Endothelial cell of umbilical vein (primary cell): ENCODE data around the gene TNFRSF1A. TPM values are rescaled to one million over a fixed set of nuclear protein-coding genes. Genes with fewer than 3 reads are reported as not detected.

Source experiments
- BruUV-seq: library from RNA; stranded (reverse); fragments of 400-500 nt; replicated peaks from 2 replicates; lab custom pipeline; 2021; lab: Mats Ljungman, UMichigan
- CTCF ChIA-PET: fragments of 300-600, 350-600 bp; sonication (Branson Sonifier 250); formaldehyde crosslinking; loops from one replicate; lab custom pipeline; 2021; ENCODE audit warnings: antibody characterized with exemption, inconsistent platforms; lab: Charles Lee
- POLR2A ChIA-PET: fragments of 300-600, 350-600 bp; sonication (Branson Sonifier 250); formaldehyde crosslinking; loops from one replicate; lab custom pipeline; 2021; ENCODE audit warnings: antibody characterized with exemption, inconsistent platforms; lab: Charles Lee
- DNase-seq: peaks from one replicate; pipeline ENCODE4 v3.0.0-alpha.2; 2011; ENCODE audit warnings: low read depth, low spot score
- FAIRE-seq: peaks from 2 replicates; lab custom pipeline; 2011; peaks lifted over from hg19 to GRCh38; lab: Jason Lieb, UNC
- H2AFZ ChIP-seq: 2 replicates; pipeline ENCODE4 v1.6.0; 2012; ENCODE audit warnings: low read depth, low read length, control low read depth, inconsistent platforms
- H3K27ac ChIP-seq: 2 replicates; pipeline ENCODE4 v1.5.1; 2011; ENCODE audit warnings: low read depth, mild to moderate bottlenecking, control low read depth, low read length, moderate library complexity; ENCODE audit not compliant: insufficient read depth
- H3K27me3 ChIP-seq, 2 experiments: 2 replicates each; pipeline versions ENCODE4 v1.6.0 to v1.6.1; 2011; ENCODE audit warnings: low read length in 2 of 2, mixed read lengths in 1 of 2; ENCODE audit not compliant: control insufficient read depth in 2 of 2, insufficient read depth in 2 of 2
- H3K36me3 ChIP-seq, 2 experiments: 2 replicates in 1 of 2; 3 replicates in 1 of 2; pipeline ENCODE4 v1.5.1; 2011; ENCODE audit warnings: low read length in 2 of 2, mild to moderate bottlenecking in 1 of 2, moderate library complexity in 1 of 2; ENCODE audit not compliant: control insufficient read depth in 2 of 2, insufficient read depth in 2 of 2; ENCODE audit errors: extremely low read depth in 1 of 2
- H3K4me1 ChIP-seq: 3 replicates; pipeline ENCODE4 v1.5.1; 2011; ENCODE audit warnings: mild to moderate bottlenecking, low read length; ENCODE audit not compliant: control insufficient read depth, insufficient read depth; ENCODE audit errors: extremely low read depth
- H3K4me2 ChIP-seq: 2 replicates; pipeline ENCODE4 v1.6.1; 2011; ENCODE audit warnings: low read length, control low read depth, mixed read lengths; ENCODE audit not compliant: insufficient read depth
- H3K4me3 ChIP-seq, 3 experiments: fragments of 200-600 bp in 1 of 3; sonication (generic), shearing (Covaris generic) in 1 of 3; replicated peaks in 1 of 3; 2 replicates each; pipeline ENCODE4 v1.5.1; 2011 to 2016; ENCODE audit warnings: control low read depth in 3 of 3, low read length in 3 of 3, mild to moderate bottlenecking in 2 of 3, inconsistent platforms in 1 of 3, low read depth in 1 of 3, moderate library complexity in 1 of 3; ENCODE audit not compliant: insufficient read depth in 1 of 3
- H3K79me2 ChIP-seq: 2 replicates; pipeline ENCODE4 v1.6.0; 2012; ENCODE audit warnings: low read length, inconsistent platforms; ENCODE audit not compliant: control insufficient read depth, insufficient read depth
- H3K9ac ChIP-seq: replicated peaks from 2 replicates; pipeline ENCODE3; 2011; ENCODE audit warnings: low read length, control low read depth; ENCODE audit not compliant: insufficient read depth; ENCODE audit errors: extremely low read depth
- H3K9me1 ChIP-seq: replicated peaks from 3 replicates; pipeline ENCODE4 v1.6.0; 2011; ENCODE audit warnings: mild to moderate bottlenecking, low read length; ENCODE audit not compliant: control insufficient read depth, insufficient read depth; ENCODE audit errors: extremely low read depth
- H3K9me3 ChIP-seq: replicated peaks from 2 replicates; pipeline ENCODE4 v1.5.1; 2012; ENCODE audit warnings: low read length, inconsistent platforms; ENCODE audit not compliant: control insufficient read depth, insufficient read depth
- H4K20me1 ChIP-seq: replicated peaks from 2 replicates; pipeline ENCODE3; 2011; ENCODE audit warnings: mild to moderate bottlenecking, low read length; ENCODE audit not compliant: control insufficient read depth, insufficient read depth; ENCODE audit errors: extremely low read depth
- CTCF ChIP-seq, 2 donors: IDR thresholded peaks; 1 replicate in 1 of 2; 2 replicates in 1 of 2; pipeline ENCODE4 v1.5.1; 2011; ENCODE audit warnings: low read length in 2 of 2, mild to moderate bottlenecking in 2 of 2, moderate library complexity in 2 of 2, control low read depth in 1 of 2, inconsistent platforms in 1 of 2, low read depth in 1 of 2; ENCODE audit not compliant: insufficient read depth in 1 of 2; ENCODE audit errors: extremely low read depth in 1 of 2
- EZH2 ChIP-seq: IDR thresholded peaks from 2 replicates; pipeline ENCODE4 v1.6.1; 2012; ENCODE audit warnings: borderline replicate concordance, low read depth, mild to moderate bottlenecking, moderate library complexity, low read length, inconsistent platforms; ENCODE audit not compliant: severe bottlenecking
- FOS ChIP-seq: IDR thresholded peaks from 2 replicates; pipeline ENCODE4 v1.6.1; 2011; ENCODE audit warnings: mild to moderate bottlenecking, low read length, moderate library complexity, borderline replicate concordance; ENCODE audit not compliant: insufficient read depth
- GATA2 ChIP-seq: IDR thresholded peaks from 2 replicates; pipeline ENCODE4 v1.7.0; 2011; ENCODE audit warnings: low read depth, mild to moderate bottlenecking, moderate library complexity, mixed read lengths, low read length; ENCODE audit not compliant: insufficient read length, insufficient read depth
- JUN ChIP-seq: IDR thresholded peaks from 2 replicates; pipeline ENCODE4 v1.6.1; 2011; ENCODE audit warnings: borderline replicate concordance, low read depth; ENCODE audit not compliant: insufficient read length, insufficient read depth
- MYC ChIP-seq: IDR thresholded peaks from one replicate; pipeline ENCODE4 v1.6.1; 2011; ENCODE audit warnings: mild to moderate bottlenecking, low read depth, low read length
- POLR2A ChIP-seq: IDR thresholded peaks from 2 replicates; pipeline ENCODE4 v1.6.1; 2012; ENCODE audit warnings: low read depth, mild to moderate bottlenecking, control low read depth, low read length
- POLR2AphosphoS5 ChIP-seq: IDR thresholded peaks from 2 replicates; pipeline ENCODE4 v1.6.1; 2012; ENCODE audit warnings: low read depth, mild to moderate bottlenecking, control low read depth, low read length, moderate library complexity; ENCODE audit not compliant: insufficient read depth
- dilution Hi-C: fragments of 300-500 bp; cut with MboI; formaldehyde crosslinking; loops from one replicate; pipeline ENCODE4 v1.15.0; 2019; ENCODE audit warnings: low sequenced_read_pairs; ENCODE audit not compliant: extremely low pct_ligation_motif_present
- intact Hi-C: fragments of 100-400 bp; cut with micrococcal nuclease; formaldehyde crosslinking; loops from one replicate; pipeline ENCODE4 v1.10.0; 2022
- polyA plus RNA-seq, 4 experiments: library from polyadenylated mRNA; depleted of rRNA in 3 of 4; stranded (reverse) in 3 of 4; unstranded in 1 of 4; fragments of >200 nt; gene quantifications; 2 replicates each; pipeline versions ENCODE4 v1.2.1 to v1.2.3, GENCODE V29; 2011 to 2012; ENCODE audit warnings: missing spikeins in 1 of 4
- total RNA-seq: library from RNA; stranded (reverse); gene quantifications from 2 replicates; pipeline ENCODE4 v1.2.3, GENCODE V29; 2021
- TF ChIP-seq, protein P1 (sequence below): IDR thresholded peaks from 2 replicates; pipeline ENCODE4 v1.6.1; 2011; ENCODE audit not compliant: insufficient read depth, insufficient read length

TNFRSF1A gene
- total and polyA plus RNA-seq, 2 donors (not counting 3 experiments of a cell fraction or from before 2014, with no cell fraction given) = 86.5 to 98.2 TPM

DNA sequence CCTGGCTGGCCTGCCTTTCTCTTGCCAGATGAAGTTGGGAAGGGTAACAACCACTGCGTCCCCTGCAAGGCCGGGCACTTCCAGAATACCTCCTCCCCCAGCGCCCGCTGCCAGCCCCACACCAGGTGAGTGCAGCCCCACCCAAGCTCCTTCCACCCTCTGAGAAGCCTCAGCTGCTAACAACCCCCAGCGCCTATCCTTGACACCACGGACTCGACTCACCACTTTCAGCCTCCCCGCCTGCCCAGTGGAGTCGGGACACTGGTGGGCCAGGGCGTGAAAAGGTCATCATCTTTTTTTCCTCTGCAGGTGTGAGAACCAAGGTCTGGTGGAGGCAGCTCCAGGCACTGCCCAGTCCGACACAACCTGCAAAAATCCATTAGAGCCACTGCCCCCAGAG, 44.2 kb upstream of the TNFRSF1A start:
- no peaks in the 10 kb centered on the region for H3K9me3 ChIP-seq
- peaks cover 9 to 29% of the 10 kb centered on the region in 2 experiments for H3K36me3 ChIP-seq
- H3K4me2 ChIP-seq = no peak overlapping the region
- H3K9ac ChIP-seq = no peak overlapping the region
- no TSS peak for BruUV-seq
- no peak overlapping the region for H2AFZ ChIP-seq
- TF ChIP-seq FOS = no peak
- TF ChIP-seq EZH2 = no peak
- no peak for TF ChIP-seq JUN
- TF ChIP-seq MYC = no peak
- no peak for TF ChIP-seq POLR2A
- TF ChIP-seq CTCF (IDR thresholded peaks at IDR 0.05; ENCODE audit: extremely low read depth in 1 of 2, insufficient read depth in 1 of 2, low read depth in 1 of 2, low read length in 2 of 2) = no peak
- no peak for TF ChIP-seq POLR2AphosphoS5
- TF ChIP-seq, protein P1, sequence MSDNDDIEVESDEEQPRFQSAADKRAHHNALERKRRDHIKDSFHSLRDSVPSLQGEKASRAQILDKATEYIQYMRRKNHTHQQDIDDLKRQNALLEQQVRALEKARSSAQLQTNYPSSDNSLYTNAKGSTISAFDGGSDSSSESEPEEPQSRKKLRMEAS = no peak
- no peak for TF ChIP-seq GATA2
- no peak overlapping the region for H3K27ac ChIP-seq
- peaks cover 20% of the 10 kb centered on the region for H3K4me1 ChIP-seq
- POLR2A ChIA-PET = no interaction called here
- intact Hi-C loops (no loop called here), dilution Hi-C loops (no loop called here)
- peaks cover 20% of the 10 kb centered on the region for H3K79me2 ChIP-seq
- no peaks in the 10 kb centered on the region for H3K9me1 ChIP-seq
- H3K4me3 ChIP-seq = no peak overlapping the region
- no peaks in the 10 kb centered on the region for H3K27me3 ChIP-seq
- FAIRE-seq (no peak), DNase-seq (no peak)
- H4K20me1 ChIP-seq = no peaks in the 10 kb centered on the region
- CTCF ChIA-PET = interaction anchor here (0.6 kb wide), 1 partner anchor 89 kb away, joined by 3 read pairs; no protein-coding TSS in a partner anchor
